Keratinocyte (primary cell): ENCODE data around the gene OR5K1. TPM values are rescaled to one million over a fixed set of nuclear protein-coding genes. Genes with fewer than 3 reads are reported as not detected.

ENCODE experiments used
- DNase-seq: peaks from one replicate; pipeline ENCODE4 v3.0.0-alpha.2; 2011; ENCODE audit warnings: low read depth, missing footprints, low spot score
- FAIRE-seq: peaks from 2 replicates; lab custom pipeline; 2011; peaks lifted over from hg19 to GRCh38; lab: Jason Lieb, UNC
- H2AFZ ChIP-seq: 2 replicates; pipeline ENCODE4 v1.6.0; 2012; ENCODE audit warnings: low read length, control low read depth, inconsistent platforms; ENCODE audit not compliant: control insufficient read depth
- H3K27ac ChIP-seq: 2 replicates; pipeline ENCODE4 v1.5.1; 2011; ENCODE audit warnings: low read length; ENCODE audit not compliant: control insufficient read depth, insufficient read depth
- H3K27me3 ChIP-seq: 3 replicates; pipeline ENCODE4 v1.6.0; 2011; ENCODE audit warnings: low read length; ENCODE audit not compliant: control insufficient read depth, insufficient read depth; ENCODE audit errors: extremely low read depth
- H3K36me3 ChIP-seq, 2 experiments: 2 replicates in 1 of 2; 3 replicates in 1 of 2; pipeline ENCODE4 v1.5.1; 2011; ENCODE audit warnings: low read length in 2 of 2, mild to moderate bottlenecking in 1 of 2; ENCODE audit not compliant: control insufficient read depth in 2 of 2, insufficient read depth in 2 of 2; ENCODE audit errors: extremely low read depth in 1 of 2
- H3K4me1 ChIP-seq: 3 replicates; pipeline ENCODE4 v1.5.1; 2011; ENCODE audit warnings: low read length; ENCODE audit not compliant: control insufficient read depth, insufficient read depth; ENCODE audit errors: extremely low read depth
- H3K4me2 ChIP-seq: 3 replicates; pipeline ENCODE4 v1.6.0; 2011; ENCODE audit warnings: low read depth, low read length; ENCODE audit not compliant: control insufficient read depth, insufficient read depth; ENCODE audit errors: extremely low read depth
- H3K4me3 ChIP-seq, 3 experiments: fragments of 200-600 bp in 1 of 3; sonication (generic) in 1 of 3; 2 replicates in 2 of 3; 3 replicates in 1 of 3; pipeline ENCODE4 v1.5.1; 2011 to 2016; ENCODE audit warnings: low read length in 3 of 3, mild to moderate bottlenecking in 3 of 3, control low read depth in 2 of 3, inconsistent platforms in 1 of 3, low read depth in 1 of 3, mixed read lengths in 1 of 3, mixed run types in 1 of 3, moderate library complexity in 1 of 3; ENCODE audit not compliant: control insufficient read depth in 2 of 3, insufficient read depth in 2 of 3; ENCODE audit errors: extremely low read depth in 1 of 3
- H3K79me2 ChIP-seq: 2 replicates; pipeline ENCODE4 v1.6.0; 2012; ENCODE audit warnings: low read length; ENCODE audit not compliant: control insufficient read depth, insufficient read depth
- H3K9ac ChIP-seq: 3 replicates; pipeline ENCODE4 v1.6.0; 2011; ENCODE audit warnings: low read length; ENCODE audit not compliant: control insufficient read depth, insufficient read depth; ENCODE audit errors: extremely low read depth
- H3K9me1 ChIP-seq: 3 replicates; pipeline ENCODE4 v1.6.0; 2011; ENCODE audit warnings: low read length; ENCODE audit not compliant: control insufficient read depth, insufficient read depth; ENCODE audit errors: extremely low read depth
- H3K9me3 ChIP-seq: 2 replicates; pipeline ENCODE4 v1.5.1; 2012; ENCODE audit warnings: low read depth, low read length; ENCODE audit not compliant: control insufficient read depth
- H4K20me1 ChIP-seq: 3 replicates; pipeline ENCODE4 v1.6.0; 2011; ENCODE audit warnings: low read length; ENCODE audit not compliant: control insufficient read depth, insufficient read depth; ENCODE audit errors: extremely low read depth
- CTCF ChIP-seq, 3 experiments: IDR thresholded peaks in 1 of 3; conservative IDR thresholded peaks in 1 of 3; optimal IDR thresholded peaks in 1 of 3; 2 replicates in 2 of 3; 3 replicates in 1 of 3; pipeline versions ENCODE3 to v1.5.1; 2011; ENCODE audit warnings: low read length in 3 of 3, mild to moderate bottlenecking in 3 of 3, moderate library complexity in 2 of 3, control low read depth in 1 of 3, inconsistent platforms in 1 of 3; ENCODE audit not compliant: insufficient read depth in 2 of 3; ENCODE audit errors: extremely low read depth in 1 of 3
- EZH2 ChIP-seq: IDR thresholded peaks from one replicate; pipeline ENCODE4 v1.6.1; 2012; ENCODE audit warnings: inconsistent platforms, mild to moderate bottlenecking, low read length, moderate library complexity
- dilution Hi-C: fragments of 300-500 bp; cut with MboI; formaldehyde crosslinking; loops from one replicate; pipeline ENCODE4 v1.7.0; 2020; ENCODE audit warnings: low sequenced_read_pairs; ENCODE audit not compliant: extremely low pct_ligation_motif_present
- polyA plus RNA-seq, 5 experiments: library from polyadenylated mRNA; depleted of rRNA in 3 of 5; stranded (reverse) in 3 of 5; stranded (forward) in 1 of 5; unstranded in 1 of 5; fragments of >200 nt; gene quantifications; 1 replicate in 1 of 5; 2 replicates in 3 of 5; 3 replicates in 1 of 5; pipeline versions ENCODE4 v1.2.1 to v1.2.3, GENCODE V29; 2011 to 2012; ENCODE audit warnings: missing spikeins in 2 of 5, low read depth in 1 of 5, low replicate concordance in 1 of 5

Gene OR5K1
- polyA plus RNA-seq, 1 donor (not counting 4 experiments of a cell fraction or from before 2014, with no cell fraction given), result not detected

GRCh38 chr3:98449606-98450193 lies 13.3 kb upstream of the OR5K1 start:
- Histone ChIP-seq H3K27me3 (no peaks in the 10 kb centered on the region), H3K9me1 (no peaks in the 10 kb centered on the region), H3K36me3 (no peaks in the 10 kb centered on the region), H4K20me1 (no peaks in the 10 kb centered on the region), H3K27ac (no peak overlapping the region), H3K4me1 (peaks cover 16% of the 10 kb centered on the region), H3K4me3 (no peak overlapping the region), H3K79me2 (no peaks in the 10 kb centered on the region), H3K9me3 (no peaks in the 10 kb centered on the region), H3K4me2 (no peak overlapping the region), H3K9ac (no peak overlapping the region), H2AFZ (no peak overlapping the region)
- no peak for DNase-seq
- FAIRE-seq, result peak; percentile 52
- no peak for TF ChIP-seq EZH2
- TF ChIP-seq CTCF (optimal IDR thresholded peaks at IDR 0.05 in 1 of 3, IDR thresholded peaks at IDR 0.05 in 1 of 3, conservative IDR thresholded peaks at IDR 0.05 in 1 of 3; ENCODE audit: extremely low read depth in 1 of 3, insufficient read depth in 2 of 3, low read length in 3 of 3), result no peak
- dilution Hi-C loops, result no loop called here

- H3K27ac ChIP-seq, result no peak overlapping the region
- FAIRE-seq, result no peak
- no peak overlapping the region for H3K4me2 ChIP-seq
- TF ChIP-seq EZH2 (no peak), CTCF (optimal IDR thresholded peaks at IDR 0.05 in 1 of 3, IDR thresholded peaks at IDR 0.05 in 1 of 3, conservative IDR thresholded peaks at IDR 0.05 in 1 of 3; ENCODE audit: extremely low read depth in 1 of 3, insufficient read depth in 2 of 3, low read length in 3 of 3) (no peak)
- no peaks in the 10 kb centered on the region for H4K20me1 ChIP-seq
- no peaks in the 10 kb centered on the region for H3K9me1 ChIP-seq
- no peaks in the 10 kb centered on the region for H3K27me3 ChIP-seq
- dilution Hi-C loops, result no loop called here
- peaks cover 13% of the 10 kb centered on the region for H3K4me1 ChIP-seq
- H2AFZ ChIP-seq, result no peak overlapping the region
- no peaks in the 10 kb centered on the region for H3K36me3 ChIP-seq
- no peak overlapping the region for H3K9ac ChIP-seq
- H3K79me2 ChIP-seq, result no peaks in the 10 kb centered on the region
- no peaks in the 10 kb centered on the region for H3K9me3 ChIP-seq
- no peak overlapping the region for H3K4me3 ChIP-seq
- DNase-seq, result no peak
Observed at GRCh38 chr3:98450372-98450771, 12.6 kb upstream of the OR5K1 start.
